ENCODE data around the gene LRFN5. TPM values are rescaled to one million over a fixed set of nuclear protein-coding genes. Genes with fewer than 3 reads are reported as not detected.
A peak's percentile ranks its signal among the peaks of the same experiment; 100 is the strongest.

The LRFN5 gene
- total and polyA plus RNA-seq, 2 experiments from 2014 or later: 1.9 to 6.8 TPM

DNA sequence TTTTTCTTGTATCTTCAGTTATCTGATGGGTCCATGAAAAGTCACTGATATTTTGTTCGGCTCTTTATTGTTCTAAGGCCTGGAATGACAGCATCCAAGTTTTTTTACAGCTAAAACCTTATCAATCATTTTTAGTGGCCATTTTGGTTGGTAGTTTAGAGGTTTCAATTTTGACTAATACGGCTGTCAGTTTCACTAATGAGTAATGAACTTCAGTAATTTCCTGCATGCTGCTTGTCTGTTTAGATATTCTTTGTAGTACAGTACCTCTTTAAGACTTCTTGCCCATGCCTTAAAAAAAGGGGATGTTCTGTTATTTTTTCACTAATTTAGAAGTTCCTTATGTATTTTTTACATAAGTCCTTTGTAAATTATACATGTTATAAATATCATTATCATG, 176.7 kb downstream of the LRFN5 start (continued):
- TF ChIP-seq, protein P1, sequence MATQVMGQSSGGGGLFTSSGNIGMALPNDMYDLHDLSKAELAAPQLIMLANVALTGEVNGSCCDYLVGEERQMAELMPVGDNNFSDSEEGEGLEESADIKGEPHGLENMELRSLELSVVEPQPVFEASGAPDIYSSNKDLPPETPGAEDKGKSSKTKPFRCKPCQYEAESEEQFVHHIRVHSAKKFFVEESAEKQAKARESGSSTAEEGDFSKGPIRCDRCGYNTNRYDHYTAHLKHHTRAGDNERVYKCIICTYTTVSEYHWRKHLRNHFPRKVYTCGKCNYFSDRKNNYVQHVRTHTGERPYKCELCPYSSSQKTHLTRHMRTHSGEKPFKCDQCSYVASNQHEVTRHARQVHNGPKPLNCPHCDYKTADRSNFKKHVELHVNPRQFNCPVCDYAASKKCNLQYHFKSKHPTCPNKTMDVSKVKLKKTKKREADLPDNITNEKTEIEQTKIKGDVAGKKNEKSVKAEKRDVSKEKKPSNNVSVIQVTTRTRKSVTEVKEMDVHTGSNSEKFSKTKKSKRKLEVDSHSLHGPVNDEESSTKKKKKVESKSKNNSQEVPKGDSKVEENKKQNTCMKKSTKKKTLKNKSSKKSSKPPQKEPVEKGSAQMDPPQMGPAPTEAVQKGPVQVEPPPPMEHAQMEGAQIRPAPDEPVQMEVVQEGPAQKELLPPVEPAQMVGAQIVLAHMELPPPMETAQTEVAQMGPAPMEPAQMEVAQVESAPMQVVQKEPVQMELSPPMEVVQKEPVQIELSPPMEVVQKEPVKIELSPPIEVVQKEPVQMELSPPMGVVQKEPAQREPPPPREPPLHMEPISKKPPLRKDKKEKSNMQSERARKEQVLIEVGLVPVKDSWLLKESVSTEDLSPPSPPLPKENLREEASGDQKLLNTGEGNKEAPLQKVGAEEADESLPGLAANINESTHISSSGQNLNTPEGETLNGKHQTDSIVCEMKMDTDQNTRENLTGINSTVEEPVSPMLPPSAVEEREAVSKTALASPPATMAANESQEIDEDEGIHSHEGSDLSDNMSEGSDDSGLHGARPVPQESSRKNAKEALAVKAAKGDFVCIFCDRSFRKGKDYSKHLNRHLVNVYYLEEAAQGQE (IDR thresholded peaks at IDR 0.05; ENCODE audit: unreplicated experiment): no peak
- TF ChIP-seq, protein P2, sequence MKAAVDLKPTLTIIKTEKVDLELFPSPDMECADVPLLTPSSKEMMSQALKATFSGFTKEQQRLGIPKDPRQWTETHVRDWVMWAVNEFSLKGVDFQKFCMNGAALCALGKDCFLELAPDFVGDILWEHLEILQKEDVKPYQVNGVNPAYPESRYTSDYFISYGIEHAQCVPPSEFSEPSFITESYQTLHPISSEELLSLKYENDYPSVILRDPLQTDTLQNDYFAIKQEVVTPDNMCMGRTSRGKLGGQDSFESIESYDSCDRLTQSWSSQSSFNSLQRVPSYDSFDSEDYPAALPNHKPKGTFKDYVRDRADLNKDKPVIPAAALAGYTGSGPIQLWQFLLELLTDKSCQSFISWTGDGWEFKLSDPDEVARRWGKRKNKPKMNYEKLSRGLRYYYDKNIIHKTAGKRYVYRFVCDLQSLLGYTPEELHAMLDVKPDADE (IDR thresholded peaks at IDR 0.05): no peak
- TF ChIP-seq ZNF331 (CRISPR knock-in tag; IDR thresholded peaks at IDR 0.05; ENCODE audit: low read depth) (no peak), ZNF114 (CRISPR knock-in tag; IDR thresholded peaks at IDR 0.05) (no peak), CREB1 (CRISPR knock-in tag; IDR thresholded peaks at IDR 0.05; ENCODE audit: low read depth) (no peak)

DNA sequence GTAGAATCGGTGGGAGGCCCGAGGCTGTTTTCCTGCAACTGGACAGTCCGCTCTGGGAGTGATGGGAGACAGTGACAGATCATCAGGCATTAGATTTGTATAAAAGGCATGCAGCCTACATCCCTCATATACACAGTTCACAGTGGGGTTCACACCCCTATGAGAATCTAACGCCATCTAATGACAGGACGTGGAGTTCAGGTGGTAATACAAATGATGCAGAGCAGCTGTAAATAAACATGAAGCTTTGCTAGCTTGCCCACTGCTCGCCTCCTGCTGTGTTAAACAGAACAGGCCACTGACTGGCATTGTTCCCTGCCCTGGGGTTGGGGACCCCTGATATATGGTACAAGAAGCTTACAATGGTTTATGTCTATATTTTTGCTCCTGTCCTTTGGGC, 179.0 kb downstream of the LRFN5 start:
- peak; percentile 46 for ATAC-seq
- no peaks in the 10 kb centered on the region for H3K36me3 Mint-ChIP-seq (ENCODE audit: low read depth)

More for the DNA sequence above, 179.0 kb downstream of the LRFN5 start:
- Histone ChIP-seq H3K27me3 (ENCODE audit: insufficient read depth) (no peaks in the 10 kb centered on the region), H3K27ac (ENCODE audit: low read depth) (no peak overlapping the region), H3K4me3 (no peak overlapping the region), H3K4me1 (ENCODE audit: insufficient read depth) (no peaks in the 10 kb centered on the region), H2AFZ (no peak overlapping the region), H3K9me2 (ENCODE audit: insufficient read depth) (no peaks in the 10 kb centered on the region), H3F3A (replicated peaks; ENCODE audit: low read depth) (no peaks in the 10 kb centered on the region), H3K36me3 (ENCODE audit: insufficient read depth) (no peaks in the 10 kb centered on the region), H3K79me2 (replicated peaks; ENCODE audit: insufficient read depth) (no peaks in the 10 kb centered on the region), H3K4me2 (no peak overlapping the region), H4K20me1 (replicated peaks; ENCODE audit: insufficient read depth) (no peaks in the 10 kb centered on the region)
- Mint-ChIP-seq H3K4me1 (no peaks in the 10 kb centered on the region), H3K4me3 (no peak overlapping the region), H3K27me3 (ENCODE audit: insufficient read depth, low read depth, poor library complexity) (peaks cover 3% of the 10 kb centered on the region), H3K27ac (no peak overlapping the region), H3K9me3 (no peaks in the 10 kb centered on the region)
- TF ChIP-seq, protein P3, sequence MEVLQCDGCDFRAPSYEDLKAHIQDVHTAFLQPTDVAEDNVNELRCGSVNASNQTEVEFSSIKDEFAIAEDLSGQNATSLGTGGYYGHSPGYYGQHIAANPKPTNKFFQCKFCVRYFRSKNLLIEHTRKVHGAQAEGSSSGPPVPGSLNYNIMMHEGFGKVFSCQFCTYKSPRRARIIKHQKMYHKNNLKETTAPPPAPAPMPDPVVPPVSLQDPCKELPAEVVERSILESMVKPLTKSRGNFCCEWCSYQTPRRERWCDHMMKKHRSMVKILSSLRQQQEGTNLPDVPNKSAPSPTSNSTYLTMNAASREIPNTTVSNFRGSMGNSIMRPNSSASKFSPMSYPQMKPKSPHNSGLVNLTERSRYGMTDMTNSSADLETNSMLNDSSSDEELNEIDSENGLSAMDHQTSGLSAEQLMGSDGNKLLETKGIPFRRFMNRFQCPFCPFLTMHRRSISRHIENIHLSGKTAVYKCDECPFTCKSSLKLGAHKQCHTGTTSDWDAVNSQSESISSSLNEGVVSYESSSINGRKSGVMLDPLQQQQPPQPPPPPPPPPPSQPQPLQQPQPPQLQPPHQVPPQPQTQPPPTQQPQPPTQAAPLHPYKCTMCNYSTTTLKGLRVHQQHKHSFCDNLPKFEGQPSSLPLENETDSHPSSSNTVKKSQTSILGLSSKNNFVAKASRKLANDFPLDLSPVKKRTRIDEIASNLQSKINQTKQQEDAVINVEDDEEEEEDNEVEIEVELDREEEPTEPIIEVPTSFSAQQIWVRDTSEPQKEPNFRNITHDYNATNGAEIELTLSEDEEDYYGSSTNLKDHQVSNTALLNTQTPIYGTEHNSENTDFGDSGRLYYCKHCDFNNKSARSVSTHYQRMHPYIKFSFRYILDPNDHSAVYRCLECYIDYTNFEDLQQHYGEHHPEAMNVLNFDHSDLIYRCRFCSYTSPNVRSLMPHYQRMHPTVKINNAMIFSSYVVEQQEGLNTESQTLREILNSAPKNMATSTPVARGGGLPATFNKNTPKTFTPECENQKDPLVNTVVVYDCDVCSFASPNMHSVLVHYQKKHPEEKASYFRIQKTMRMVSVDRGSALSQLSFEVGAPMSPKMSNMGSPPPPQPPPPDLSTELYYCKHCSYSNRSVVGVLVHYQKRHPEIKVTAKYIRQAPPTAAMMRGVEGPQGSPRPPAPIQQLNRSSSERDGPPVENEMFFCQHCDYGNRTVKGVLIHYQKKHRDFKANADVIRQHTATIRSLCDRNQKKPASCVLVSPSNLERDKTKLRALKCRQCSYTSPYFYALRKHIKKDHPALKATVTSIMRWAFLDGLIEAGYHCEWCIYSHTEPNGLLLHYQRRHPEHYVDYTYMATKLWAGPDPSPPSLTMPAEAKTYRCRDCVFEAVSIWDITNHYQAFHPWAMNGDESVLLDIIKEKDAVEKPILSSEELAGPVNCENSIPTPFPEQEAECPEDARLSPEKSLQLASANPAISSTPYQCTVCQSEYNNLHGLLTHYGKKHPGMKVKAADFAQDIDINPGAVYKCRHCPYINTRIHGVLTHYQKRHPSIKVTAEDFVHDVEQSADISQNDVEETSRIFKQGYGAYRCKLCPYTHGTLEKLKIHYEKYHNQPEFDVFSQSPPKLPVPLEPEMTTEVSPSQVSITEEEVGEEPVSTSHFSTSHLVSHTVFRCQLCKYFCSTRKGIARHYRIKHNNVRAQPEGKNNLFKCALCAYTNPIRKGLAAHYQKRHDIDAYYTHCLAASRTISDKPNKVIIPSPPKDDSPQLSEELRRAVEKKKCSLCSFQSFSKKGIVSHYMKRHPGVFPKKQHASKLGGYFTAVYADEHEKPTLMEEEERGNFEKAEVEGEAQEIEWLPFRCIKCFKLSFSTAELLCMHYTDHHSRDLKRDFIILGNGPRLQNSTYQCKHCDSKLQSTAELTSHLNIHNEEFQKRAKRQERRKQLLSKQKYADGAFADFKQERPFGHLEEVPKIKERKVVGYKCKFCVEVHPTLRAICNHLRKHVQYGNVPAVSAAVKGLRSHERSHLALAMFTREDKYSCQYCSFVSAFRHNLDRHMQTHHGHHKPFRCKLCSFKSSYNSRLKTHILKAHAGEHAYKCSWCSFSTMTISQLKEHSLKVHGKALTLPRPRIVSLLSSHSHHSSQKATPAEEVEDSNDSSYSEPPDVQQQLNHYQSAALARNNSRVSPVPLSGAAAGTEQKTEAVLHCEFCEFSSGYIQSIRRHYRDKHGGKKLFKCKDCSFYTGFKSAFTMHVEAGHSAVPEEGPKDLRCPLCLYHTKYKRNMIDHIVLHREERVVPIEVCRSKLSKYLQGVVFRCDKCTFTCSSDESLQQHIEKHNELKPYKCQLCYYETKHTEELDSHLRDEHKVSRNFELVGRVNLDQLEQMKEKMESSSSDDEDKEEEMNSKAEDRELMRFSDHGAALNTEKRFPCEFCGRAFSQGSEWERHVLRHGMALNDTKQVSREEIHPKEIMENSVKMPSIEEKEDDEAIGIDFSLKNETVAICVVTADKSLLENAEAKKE (CRISPR knock-in tag; IDR thresholded peaks at IDR 0.05): no peak
- TF ChIP-seq, protein P4, sequence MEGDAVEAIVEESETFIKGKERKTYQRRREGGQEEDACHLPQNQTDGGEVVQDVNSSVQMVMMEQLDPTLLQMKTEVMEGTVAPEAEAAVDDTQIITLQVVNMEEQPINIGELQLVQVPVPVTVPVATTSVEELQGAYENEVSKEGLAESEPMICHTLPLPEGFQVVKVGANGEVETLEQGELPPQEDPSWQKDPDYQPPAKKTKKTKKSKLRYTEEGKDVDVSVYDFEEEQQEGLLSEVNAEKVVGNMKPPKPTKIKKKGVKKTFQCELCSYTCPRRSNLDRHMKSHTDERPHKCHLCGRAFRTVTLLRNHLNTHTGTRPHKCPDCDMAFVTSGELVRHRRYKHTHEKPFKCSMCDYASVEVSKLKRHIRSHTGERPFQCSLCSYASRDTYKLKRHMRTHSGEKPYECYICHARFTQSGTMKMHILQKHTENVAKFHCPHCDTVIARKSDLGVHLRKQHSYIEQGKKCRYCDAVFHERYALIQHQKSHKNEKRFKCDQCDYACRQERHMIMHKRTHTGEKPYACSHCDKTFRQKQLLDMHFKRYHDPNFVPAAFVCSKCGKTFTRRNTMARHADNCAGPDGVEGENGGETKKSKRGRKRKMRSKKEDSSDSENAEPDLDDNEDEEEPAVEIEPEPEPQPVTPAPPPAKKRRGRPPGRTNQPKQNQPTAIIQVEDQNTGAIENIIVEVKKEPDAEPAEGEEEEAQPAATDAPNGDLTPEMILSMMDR (conservative IDR thresholded peaks at IDR 0.05; ENCODE audit: low read depth in 2 of 2): peak in 1 of 2 experiments; percentile 47; a peak in 2 of 4 replicates
- peak; percentile 24 for DNase-seq (ENCODE audit: low spot score)

All from GM23338 (cell line).